GM12872 (cell line): ENCODE measurements around the gene FBXO33.

Experiments
- TF ChIP-seq, protein P1 (sequence below): IDR thresholded peaks from 3 replicates; pipeline ENCODE4 v1.5.1; 2011; ENCODE audit warnings: low read depth, mild to moderate bottlenecking, low read length, moderate library complexity; ENCODE audit not compliant: insufficient read depth

FBXO33 gene

DNA sequence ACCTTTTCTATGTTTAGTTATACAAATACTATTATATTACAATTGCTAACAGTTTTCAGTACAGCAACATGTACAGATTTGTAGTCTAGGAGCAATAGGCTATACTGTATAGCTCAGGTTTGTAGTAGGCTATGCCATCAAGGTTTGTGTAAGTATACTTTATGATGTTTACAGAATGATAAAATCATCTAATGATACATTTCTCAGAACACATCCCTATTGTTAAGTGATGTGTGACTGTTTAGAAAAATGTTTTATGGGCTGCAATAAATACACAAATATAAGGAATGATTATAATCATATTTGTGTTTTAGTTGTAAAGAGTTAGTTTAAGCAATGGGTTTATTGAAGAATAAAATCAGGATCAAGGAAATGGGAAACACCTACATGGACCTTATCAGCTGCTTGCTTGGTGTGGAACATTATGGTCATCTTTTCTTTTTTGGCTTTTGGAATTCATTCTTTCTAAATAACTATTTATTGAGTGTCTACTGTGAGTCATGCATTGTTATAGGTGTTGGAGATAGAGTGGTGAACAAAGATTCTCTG is 24.5 kb upstream of the FBXO33 start:
- TF ChIP-seq, protein P1, sequence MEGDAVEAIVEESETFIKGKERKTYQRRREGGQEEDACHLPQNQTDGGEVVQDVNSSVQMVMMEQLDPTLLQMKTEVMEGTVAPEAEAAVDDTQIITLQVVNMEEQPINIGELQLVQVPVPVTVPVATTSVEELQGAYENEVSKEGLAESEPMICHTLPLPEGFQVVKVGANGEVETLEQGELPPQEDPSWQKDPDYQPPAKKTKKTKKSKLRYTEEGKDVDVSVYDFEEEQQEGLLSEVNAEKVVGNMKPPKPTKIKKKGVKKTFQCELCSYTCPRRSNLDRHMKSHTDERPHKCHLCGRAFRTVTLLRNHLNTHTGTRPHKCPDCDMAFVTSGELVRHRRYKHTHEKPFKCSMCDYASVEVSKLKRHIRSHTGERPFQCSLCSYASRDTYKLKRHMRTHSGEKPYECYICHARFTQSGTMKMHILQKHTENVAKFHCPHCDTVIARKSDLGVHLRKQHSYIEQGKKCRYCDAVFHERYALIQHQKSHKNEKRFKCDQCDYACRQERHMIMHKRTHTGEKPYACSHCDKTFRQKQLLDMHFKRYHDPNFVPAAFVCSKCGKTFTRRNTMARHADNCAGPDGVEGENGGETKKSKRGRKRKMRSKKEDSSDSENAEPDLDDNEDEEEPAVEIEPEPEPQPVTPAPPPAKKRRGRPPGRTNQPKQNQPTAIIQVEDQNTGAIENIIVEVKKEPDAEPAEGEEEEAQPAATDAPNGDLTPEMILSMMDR: no peak

DNA sequence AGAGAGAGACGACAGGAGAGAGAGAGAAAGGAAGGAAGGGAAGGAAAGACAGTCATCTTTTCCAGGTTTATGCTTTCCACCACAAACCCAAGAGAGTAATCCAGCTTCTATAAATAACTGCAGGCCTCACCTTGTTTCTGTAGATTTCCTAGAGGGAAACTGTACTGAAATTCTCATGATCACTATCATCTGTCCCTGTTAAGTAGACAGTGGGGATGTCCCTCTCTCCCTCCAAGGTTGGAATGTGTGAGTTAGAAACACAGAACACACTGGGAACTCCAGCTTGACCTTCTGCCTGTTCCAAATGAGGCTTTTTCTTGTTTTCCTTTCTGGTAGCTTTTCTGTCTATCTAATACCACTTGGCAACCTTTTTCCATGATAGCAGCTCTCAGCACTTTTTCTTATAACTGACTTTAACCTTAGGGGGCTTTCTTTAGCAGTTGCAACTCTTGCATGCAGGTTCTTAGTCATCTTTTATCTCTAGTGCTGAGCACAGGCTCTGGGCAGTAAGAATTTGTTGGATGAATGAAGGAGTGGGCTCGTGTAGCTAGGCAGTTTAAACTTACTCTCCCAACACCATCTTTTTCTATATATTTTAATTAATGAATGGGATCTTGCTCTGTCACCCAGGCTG is 22.8 kb upstream of the FBXO33 start:
- TF ChIP-seq, protein P1: no peak

GRCh38 chr14:39452680-39453079 is 20.4 kb upstream of the FBXO33 start:
- TF ChIP-seq, protein P1: no peak

- TF ChIP-seq, protein P1: no peak
Measured at GRCh38 chr14:39451811-39452210, 19.6 kb upstream of the FBXO33 start.

- TF ChIP-seq, protein P1: no peak
Measured at GRCh38 chr14:39447175-39447661, 15.0 kb upstream of the FBXO33 start.

GRCh38 chr14:39446131-39446744 is 14.0 kb upstream of the FBXO33 start:
- TF ChIP-seq, protein P1: no peak

- TF ChIP-seq, protein P1: no peak
Measured at GRCh38 chr14:39442293-39442692, 10.1 kb upstream of the FBXO33 start.
